Measurements from ENCODE around the gene NKAPD1. TPM values are rescaled to one million over a fixed set of nuclear protein-coding genes. Genes with fewer than 3 reads are reported as not detected.
"Not testable (repeated sequence)": the region's sequence is repeated elsewhere in the genome, so short reads cannot be mapped to it uniquely, and the experiment has no call there.

Gene NKAPD1
- total and polyA plus RNA-seq, 7 donors, result 11.1 to 19.4 (median 16.2) TPM

DNA sequence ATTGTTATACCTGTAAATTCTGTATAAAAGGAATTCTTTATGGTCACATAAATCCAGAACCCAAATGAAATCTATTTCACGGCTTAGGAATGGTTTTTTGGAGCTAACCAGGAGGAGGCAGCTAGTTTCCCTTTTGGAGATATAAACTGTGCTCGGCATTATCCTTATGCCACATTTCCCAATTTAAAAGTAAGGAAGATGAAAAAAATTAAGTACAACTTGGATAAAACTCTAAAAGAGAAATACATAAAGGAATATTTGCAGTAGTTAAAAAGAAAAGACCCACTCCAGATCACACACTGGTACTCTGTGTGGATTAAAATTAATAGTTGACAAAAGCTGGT, 31.2 kb upstream of the NKAPD1 start:
- no peak for DNase-seq
- WGBS, 2 donors, result 95 to 97% methylated on average over 2 of the region's 2 CpGs
- H3K36me3 ChIP-seq, result peaks cover 0 to 98% (median 40%) of the 10 kb centered on the region in 4 donors
- intact Hi-C loops (cut with DNase I), result no loop called here
- H3K4me3 ChIP-seq, result no peak overlapping the region
- TF ChIP-seq, protein P1, sequence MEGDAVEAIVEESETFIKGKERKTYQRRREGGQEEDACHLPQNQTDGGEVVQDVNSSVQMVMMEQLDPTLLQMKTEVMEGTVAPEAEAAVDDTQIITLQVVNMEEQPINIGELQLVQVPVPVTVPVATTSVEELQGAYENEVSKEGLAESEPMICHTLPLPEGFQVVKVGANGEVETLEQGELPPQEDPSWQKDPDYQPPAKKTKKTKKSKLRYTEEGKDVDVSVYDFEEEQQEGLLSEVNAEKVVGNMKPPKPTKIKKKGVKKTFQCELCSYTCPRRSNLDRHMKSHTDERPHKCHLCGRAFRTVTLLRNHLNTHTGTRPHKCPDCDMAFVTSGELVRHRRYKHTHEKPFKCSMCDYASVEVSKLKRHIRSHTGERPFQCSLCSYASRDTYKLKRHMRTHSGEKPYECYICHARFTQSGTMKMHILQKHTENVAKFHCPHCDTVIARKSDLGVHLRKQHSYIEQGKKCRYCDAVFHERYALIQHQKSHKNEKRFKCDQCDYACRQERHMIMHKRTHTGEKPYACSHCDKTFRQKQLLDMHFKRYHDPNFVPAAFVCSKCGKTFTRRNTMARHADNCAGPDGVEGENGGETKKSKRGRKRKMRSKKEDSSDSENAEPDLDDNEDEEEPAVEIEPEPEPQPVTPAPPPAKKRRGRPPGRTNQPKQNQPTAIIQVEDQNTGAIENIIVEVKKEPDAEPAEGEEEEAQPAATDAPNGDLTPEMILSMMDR (IDR thresholded peaks at IDR 0.05), result no peak
- TF ChIP-seq POLR2A (IDR thresholded peaks at IDR 0.05) (no peak), EP300 (IDR thresholded peaks at IDR 0.05) (no peak), POLR2AphosphoS5 (IDR thresholded peaks at IDR 0.05) (no peak)
- H3K27me3 ChIP-seq, result no peaks in the 10 kb centered on the region
- no peak overlapping the region for H3K27ac ChIP-seq
- no peaks in the 10 kb centered on the region for H3K4me1 ChIP-seq
- H3K9me3 ChIP-seq, result no peaks in the 10 kb centered on the region

DNA sequence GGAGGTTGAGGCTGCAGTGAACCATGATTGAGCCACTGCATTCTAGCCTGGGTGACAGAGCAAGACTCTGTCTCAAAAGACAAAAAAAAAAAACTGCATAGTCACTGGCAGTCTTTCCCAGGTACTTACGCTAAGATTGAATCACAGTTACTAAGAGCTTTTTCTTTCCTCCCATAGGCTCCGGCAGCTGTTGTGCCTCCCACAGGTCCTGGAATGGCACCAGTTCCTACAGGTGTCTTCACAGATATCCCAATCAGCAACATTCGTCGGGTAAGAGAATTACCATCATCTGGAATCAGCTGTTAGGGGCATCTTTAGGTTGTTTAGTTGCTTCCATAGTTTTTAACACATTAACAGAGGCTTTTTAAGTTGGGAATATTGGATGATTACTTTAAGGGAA, 29.1 kb upstream of the NKAPD1 start:
- no peak overlapping the region for H3K27ac ChIP-seq
- intact Hi-C loops (cut with DNase I), result no loop called here
- no peaks in the 10 kb centered on the region for H3K27me3 ChIP-seq
- TF ChIP-seq EP300 (IDR thresholded peaks at IDR 0.05), result no peak
- no peak for TF ChIP-seq POLR2A (IDR thresholded peaks at IDR 0.05)
- TF ChIP-seq, protein P1 (IDR thresholded peaks at IDR 0.05), result no peak
- TF ChIP-seq POLR2AphosphoS5 (IDR thresholded peaks at IDR 0.05), result no peak
- no peaks in the 10 kb centered on the region for H3K9me3 ChIP-seq
- WGBS, 2 donors, result 97 to 98% methylated on average over 4 of the region's 4 CpGs
- H3K36me3 ChIP-seq, result peaks cover 0 to 96% (median 38%) of the 10 kb centered on the region in 4 donors
- no peaks in the 10 kb centered on the region for H3K4me1 ChIP-seq
- no peak for DNase-seq
- no peak overlapping the region for H3K4me3 ChIP-seq

DNA sequence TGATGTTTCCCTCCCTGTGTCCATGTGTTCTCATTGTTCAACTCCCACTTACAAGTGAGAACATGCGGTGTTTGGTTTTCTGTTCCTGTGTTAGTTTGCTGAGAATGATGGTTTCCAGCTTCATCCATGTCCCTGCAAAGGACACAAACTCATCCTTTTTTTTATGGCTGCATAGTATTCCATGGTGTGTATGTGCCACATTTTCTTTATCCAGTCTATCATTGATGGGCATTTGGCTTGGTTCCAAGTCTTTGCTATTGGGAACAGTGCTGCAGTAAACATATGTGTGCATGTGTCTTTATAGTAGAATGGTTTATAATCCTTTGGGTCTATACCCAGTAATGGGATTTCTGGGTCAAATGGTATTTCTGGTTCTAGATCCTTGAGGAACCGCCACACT, 27.5 kb upstream of the NKAPD1 start:
- H3K27ac ChIP-seq; H3K4me1 ChIP-seq; H3K27me3 ChIP-seq; H3K4me3 ChIP-seq; intact Hi-C loops (cut with DNase I); H3K9me3 ChIP-seq; DNase-seq: not testable (repeated sequence)
- 99 to 100% methylated on average over 2 of the region's 2 CpGs for WGBS, 2 donors
- H3K36me3 ChIP-seq, result peaks cover 0 to 98% (median 36%) of the 10 kb centered on the region in 4 donors

DNA sequence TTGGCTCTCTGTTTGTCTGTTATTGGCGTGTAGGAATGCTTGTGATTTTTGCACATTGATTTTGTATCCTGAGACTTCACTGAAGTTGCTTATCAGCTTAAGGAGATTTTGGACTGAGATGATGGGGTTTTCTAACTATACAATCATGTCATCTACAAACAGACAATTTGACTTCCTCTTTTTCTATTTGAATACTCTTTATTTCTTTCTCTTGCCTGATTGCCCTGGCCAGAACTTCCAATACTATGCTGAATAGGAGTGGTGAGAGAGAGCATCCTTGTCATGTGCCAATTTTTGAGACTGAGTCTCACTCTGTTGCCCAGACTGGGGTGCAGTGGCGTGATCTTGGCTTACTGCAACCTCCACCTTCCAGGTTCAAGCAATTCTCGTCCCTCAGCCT, 25.8 kb upstream of the NKAPD1 start:
- H3K4me3 ChIP-seq; H3K9me3 ChIP-seq; H3K27me3 ChIP-seq; H3K4me1 ChIP-seq; intact Hi-C loops (cut with DNase I); DNase-seq; H3K27ac ChIP-seq: not testable (repeated sequence)
- peaks cover 0 to 99% (median 46%) of the 10 kb centered on the region in 4 donors for H3K36me3 ChIP-seq
- WGBS, 2 donors, result 88 to 91% methylated on average over 3 of the region's 3 CpGs

DNA sequence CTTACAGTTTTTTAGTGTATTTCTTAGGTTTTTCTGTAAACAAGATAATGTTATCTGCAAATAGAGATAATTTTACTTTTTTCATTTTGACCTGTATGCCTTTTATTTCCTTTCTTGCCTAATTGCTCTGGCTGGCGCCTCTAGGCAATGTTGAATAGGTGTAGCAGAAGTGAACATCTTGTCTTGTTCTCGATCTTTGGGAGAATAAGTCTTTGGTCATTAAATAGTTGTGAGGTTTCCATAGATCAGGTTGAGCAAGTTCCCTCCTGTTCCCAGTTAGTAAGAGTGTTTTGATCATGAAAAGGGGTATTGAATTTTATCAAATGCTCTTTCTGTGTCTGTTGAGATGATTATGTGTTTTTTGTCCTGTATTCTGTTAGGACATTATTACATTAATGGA, 24.3 kb upstream of the NKAPD1 start:
- peaks cover 0 to 99% (median 54%) of the 10 kb centered on the region in 4 donors for H3K36me3 ChIP-seq

DNA sequence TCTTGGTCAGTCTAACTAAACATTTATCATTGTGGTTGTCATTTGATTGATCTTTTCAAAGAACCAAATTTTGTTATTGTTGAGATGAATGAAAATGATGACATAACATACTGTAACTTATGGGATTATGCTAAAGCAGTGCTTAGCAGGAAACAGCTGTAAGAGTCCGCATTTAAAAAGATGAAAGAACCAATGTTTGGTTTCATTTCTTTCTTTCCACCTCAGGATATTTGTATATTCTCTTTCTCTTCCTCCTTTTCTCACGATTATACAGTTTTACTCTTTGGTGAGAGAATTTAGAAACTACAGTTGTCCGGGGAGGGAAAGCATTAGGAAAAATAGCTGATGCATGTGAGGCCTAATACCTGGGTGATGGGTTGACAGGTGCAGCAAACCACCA, 23.4 kb upstream of the NKAPD1 start:
- TF ChIP-seq EP300 (IDR thresholded peaks at IDR 0.05), result no peak
- no peak for TF ChIP-seq POLR2AphosphoS5 (IDR thresholded peaks at IDR 0.05)
- TF ChIP-seq, protein P1 (IDR thresholded peaks at IDR 0.05), result no peak
- H3K4me1 ChIP-seq, result no peaks in the 10 kb centered on the region
- peaks cover 0 to 94% (median 48%) of the 10 kb centered on the region in 4 donors for H3K36me3 ChIP-seq
- DNase-seq, result no peak
- H3K4me3 ChIP-seq, result no peak overlapping the region
- H3K27ac ChIP-seq, result no peak overlapping the region
- H3K27me3 ChIP-seq, result no peaks in the 10 kb centered on the region
- intact Hi-C loops (cut with DNase I), result no loop called here
- no peaks in the 10 kb centered on the region for H3K9me3 ChIP-seq
- WGBS, 2 donors, result 62 to 84% methylated on average over 3 of the region's 3 CpGs

More for the DNA sequence above, 24.3 kb upstream of the NKAPD1 start:
- Histone ChIP-seq H3K4me1 (no peaks in the 10 kb centered on the region), H3K27me3 (no peaks in the 10 kb centered on the region), H3K4me3 (no peak overlapping the region), H3K9me3 (no peaks in the 10 kb centered on the region), H3K27ac (no peak overlapping the region)
- no peak for TF ChIP-seq POLR2AphosphoS5 (IDR thresholded peaks at IDR 0.05)
- no peak for TF ChIP-seq EP300 (IDR thresholded peaks at IDR 0.05)
- TF ChIP-seq, protein P1 (IDR thresholded peaks at IDR 0.05), result no peak
- TF ChIP-seq POLR2A (IDR thresholded peaks at IDR 0.05), result no peak
- no peak for DNase-seq
- 48 to 49% methylated on average over 2 of the region's 2 CpGs for WGBS, 2 donors
- intact Hi-C loops (cut with DNase I), result no loop called here

Data from sigmoid colon (tissue), 7 donors.